ENCODE data around the gene GREM2.

The GREM2 gene

DNA sequence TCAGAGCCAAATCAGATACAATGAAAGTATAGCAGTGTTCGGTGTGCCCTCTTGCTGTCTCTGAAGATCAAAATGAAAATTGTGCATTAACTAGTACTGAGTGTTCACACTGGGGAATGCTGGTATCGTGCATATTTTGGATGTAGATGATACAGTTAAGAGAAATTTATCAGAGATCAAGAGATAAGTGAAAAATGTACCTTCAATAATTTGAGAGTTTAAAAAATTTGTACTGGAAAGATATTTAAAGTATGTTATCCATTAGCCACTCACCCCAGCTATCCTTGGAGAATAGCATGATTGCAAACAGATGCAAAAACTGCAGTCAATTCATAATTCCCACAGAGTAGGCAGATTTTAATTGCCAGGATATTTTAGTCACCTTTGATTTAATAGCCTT, 56.4 kb downstream of the GREM2 start:
- DNase-seq: no peak

DNA sequence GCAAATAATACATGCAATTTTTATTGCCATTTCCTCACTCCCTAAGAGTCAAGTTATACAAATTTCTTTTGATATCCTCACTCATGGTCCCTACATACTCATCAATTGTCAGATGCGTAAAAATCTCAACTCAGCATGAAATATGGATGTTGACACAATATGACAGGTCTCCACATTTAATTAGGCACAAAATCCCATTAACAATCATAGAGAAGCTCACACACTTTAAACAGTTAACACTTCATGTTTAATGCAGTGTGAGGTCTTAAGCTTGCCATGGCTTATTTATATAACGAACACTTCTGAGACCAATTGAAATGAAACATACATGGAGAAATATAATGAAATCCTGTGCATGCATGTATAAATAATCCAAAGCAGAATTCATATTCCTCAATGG, 58.6 kb downstream of the GREM2 start:
- no peak for DNase-seq

DNA sequence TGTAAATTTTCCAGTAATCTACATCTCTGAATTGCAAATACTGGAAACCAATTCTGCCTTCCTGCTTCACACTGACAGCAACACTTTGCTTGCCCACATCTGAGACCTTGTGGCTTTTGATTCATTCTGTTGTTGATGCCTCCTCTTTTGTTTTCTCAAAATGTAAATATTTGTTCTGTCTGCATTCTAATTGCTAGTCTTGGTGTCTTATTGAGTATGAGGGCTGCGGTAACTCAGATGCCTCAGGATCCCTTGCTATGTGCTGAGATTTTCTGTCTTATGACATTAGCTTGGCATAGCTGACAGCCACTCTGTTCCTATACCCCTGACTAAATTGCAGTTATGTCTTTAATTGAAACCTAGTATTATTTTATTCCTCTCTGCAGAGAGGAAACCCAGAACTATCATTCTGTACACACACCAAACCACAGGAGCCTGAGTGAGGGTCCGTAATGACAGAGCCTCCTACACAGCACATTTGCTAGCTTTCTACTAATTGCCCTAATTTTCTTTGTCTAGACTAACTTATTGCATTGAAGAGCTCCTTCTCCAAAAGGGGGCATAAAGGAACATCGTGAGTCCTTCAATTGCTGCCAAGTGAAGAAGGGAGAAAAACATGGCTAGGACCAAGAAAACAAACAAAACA, 72.1 kb downstream of the GREM2 start:
- no peak for DNase-seq

DNA sequence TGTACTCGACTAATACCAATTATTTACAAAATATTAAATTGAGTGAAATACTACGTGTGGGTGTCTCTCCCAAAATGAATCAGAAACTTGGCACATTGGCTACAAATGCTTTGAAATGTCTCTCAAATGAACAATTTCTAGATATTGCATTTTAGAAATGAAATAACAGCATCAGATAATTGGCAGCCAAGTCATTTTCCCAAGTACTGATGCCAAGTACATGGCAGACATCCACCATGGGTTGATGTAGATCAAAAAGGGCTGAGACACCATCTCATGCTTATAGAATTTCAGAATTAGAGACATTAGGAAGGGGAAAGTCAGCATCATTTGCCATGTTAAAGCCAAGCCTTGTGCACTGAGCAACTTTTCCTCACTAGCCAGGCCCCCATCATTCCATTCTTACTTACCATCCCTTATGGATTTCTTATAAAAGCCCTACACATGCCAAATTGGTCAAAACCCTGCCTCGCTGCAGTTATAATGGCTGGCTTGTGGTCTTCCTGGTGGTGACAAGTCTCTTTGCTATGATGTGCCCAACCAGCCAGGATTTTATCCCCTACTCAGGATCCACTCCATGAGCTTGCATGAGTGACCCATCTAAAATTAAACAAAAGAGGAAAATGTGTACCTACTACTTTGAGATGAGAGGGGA, 73.1 kb downstream of the GREM2 start:
- DNase-seq: peak; percentile 31

DNA sequence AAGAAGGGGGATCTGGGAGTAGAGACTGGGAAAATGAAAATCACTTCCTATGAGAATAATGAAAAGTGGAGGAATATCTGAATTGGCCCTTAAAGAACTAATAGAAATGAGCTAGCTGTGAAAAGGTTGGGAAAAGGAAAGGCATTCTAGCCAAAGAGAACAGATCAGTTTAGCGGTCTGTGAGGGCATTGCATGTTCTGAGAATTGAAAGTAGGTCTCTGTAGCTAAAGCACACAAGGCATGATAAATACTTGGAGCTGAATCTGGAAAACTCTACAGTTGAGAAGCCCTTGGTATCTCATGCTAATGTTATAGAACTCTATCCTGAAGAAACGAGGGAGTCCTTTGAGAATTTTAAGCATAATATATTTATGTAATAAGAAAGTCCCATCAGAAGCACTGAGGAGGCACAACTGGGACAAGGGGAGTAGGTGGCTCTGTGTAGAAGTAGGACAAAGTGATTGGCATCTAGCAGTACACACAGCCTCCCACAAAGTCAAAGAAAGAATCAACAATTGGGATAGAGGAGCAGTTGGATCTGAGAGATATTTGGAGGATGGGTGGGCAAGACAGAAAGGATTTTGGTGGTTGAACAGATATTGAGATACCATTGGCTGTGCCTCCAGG, 78.7 kb downstream of the GREM2 start:
- no peak for DNase-seq

DNA sequence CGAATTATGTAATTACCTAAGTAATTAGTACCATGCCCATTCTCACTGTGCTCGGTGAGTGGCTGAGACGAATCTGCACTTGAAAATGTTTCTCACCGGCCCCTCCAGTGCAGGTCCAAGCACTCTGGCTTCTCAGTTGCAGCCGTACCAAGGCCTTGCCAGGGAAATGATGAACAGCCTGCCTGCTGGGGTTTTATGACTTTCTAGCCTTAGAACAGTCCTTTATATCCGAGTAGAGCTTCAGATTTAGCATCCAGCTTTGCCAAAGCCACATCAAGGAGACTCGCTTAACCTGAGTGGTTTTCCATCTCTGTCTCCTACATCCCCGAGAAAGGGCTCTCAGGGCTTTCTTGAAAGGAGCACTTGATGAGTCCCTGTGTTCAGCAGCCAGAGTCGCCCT, 83.4 kb downstream of the GREM2 start:
- DNase-seq: peak; percentile 23

DNA sequence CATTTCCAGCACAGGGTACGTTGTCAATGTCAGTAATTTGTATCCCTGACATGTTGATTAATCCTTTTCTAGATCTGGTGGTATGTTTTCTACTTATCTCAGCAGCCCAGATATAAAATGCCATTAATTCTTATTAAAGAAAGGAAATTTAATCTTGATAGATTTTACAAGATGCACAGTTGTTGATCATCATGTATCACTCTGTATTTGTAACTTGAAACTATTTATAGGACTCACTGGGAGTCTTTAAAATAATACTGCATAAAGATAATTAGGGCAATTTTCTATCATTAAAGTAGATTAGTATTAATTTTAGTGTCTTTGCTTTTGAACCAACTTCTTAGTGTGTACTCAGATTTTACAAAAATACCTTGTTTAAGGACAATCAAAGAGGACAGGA, 84.9 kb downstream of the GREM2 start:
- no peak for DNase-seq

DNA sequence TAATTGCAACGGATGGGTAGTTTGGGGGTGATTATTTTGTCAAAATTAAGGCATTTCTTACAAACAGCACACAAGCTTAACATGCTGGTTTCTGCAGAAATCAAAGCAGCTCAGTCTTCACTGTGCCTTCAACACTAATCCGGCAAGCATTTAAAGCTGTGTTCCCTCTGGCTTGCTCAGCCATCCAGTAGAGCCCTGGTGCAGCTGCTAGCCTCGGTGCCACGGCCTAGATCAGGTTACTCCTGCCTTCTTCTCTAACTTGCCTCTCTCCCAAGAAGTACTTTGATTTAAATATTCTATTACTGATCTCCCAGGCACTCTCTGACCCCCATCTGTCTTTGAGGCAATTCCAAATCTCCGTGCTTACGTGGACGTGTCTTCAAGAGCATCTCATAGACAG, 85.6 kb downstream of the GREM2 start:
- peak; percentile 61 for DNase-seq

DNA sequence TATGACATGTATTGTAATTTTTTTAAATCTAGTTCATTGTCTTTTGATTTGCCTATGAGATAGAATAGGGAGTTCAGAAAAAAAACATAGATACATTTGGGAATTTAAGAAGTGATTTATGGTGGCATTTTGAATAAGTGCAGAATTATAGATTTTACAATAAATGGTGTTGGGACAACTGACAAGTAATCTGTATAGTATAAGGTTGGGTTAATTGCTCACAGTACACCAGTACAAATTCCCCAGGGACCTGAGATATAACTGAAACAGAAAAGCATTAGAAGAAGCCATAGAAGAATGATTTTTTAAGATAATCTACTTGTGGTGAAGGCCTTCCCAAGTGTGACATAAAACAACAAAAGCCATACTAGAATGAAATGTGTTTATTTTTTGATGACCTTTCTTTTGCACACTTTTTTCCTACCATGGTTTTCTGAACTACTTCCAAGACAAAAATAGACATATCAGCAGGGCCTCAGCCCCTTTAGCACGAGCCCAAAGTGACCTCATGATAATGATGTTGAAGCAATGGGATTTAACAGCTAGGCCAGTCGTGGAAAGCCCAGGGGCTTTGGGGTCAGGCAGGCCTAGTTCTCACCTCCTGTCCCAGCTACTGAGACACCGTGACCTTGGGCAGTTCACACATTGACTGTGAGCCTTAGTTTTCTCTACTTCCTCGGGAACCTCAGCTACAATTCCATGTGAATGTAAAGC, 87.4 kb downstream of the GREM2 start:
- no peak for DNase-seq

DNA sequence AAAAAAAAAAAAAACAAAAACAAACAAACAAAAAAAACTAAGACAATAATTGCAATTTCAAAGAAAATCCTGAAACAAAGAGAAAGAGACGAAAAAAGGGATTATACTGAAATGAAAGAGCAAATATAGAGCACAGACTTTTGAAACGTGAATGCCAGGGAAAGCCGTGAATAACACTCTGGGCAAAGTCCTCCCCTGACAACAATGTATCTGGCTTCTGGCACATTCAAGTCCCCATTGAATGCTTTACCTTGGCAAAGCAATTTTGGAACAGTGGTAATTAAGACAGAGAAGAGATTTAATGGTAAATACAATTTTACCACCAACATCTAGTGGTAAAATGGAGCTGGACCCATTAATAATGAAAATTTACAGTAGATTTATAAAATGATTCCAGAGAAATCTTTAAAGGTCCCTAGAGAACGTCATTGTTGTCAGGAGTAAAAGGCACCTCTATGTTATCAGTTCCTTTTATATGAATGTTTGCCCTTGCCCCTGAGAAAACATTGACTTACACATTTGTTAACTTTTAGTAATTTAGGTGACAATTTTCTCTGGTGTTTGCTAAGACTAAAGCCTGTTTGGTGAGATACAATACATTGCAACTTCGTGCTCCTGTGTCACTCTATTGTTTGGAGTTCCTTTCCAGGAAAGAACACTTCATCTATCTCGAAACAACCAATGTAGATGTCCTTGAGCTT, 89.7 kb downstream of the GREM2 start:
- DNase-seq: no peak

DNA sequence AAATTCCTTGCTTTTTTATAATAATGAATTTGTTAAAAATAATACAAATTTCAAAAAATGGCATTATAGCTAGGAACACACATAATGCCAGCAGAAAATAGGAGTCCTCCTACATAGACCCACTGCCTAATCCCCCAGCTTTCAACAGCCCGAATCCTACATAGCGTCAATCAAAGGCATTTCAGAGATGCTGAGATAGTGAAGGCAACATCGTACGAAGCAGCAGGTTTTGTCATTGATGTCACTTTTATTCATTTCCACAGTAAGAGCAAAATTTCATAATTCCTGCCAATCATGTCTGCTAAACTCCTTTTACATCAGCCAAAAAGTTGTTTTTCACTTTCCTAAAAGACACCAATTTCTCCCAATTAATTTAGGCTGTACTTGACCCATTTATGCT, 94.1 kb downstream of the GREM2 start:
- no peak for DNase-seq

DNA sequence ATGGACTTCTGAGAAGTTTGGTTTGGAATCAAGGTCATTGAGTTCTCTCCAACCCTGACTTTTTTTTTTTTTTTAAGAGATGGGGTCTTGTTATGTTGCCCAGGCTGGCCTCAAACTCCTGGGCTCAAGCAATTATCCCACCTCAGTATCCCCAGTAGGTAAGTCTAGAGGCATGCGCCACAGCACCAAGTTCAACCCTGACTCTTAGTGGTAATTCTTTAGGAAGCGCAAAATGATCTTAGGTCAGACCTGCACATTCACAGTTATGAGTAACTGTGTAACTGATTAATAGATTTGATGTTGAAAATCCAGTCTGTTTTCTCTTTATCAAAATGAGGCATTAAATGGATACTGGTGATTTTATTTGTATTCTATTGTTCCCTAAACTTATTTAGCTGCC, 95.9 kb downstream of the GREM2 start:
- DNase-seq: no peak

DNA sequence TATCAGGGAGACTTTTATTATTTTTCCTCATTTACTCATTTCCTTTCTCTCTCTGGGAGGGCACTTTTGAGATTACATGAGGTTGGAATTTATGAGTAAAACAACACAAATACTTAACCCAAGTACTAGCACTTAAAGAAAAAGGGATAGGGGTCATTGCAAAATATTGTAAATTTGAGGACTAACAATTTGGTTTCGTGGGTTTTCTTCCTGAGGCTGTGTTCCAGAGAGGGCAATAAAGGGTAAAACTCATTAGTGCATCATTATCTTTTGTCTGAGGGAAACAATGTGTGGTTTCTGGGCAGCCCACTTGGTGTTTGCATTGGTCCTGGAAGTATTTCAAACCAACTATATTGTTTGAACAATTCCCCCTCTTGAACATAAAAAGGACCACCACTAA, 96.5 kb downstream of the GREM2 start:
- DNase-seq: no peak

DNA sequence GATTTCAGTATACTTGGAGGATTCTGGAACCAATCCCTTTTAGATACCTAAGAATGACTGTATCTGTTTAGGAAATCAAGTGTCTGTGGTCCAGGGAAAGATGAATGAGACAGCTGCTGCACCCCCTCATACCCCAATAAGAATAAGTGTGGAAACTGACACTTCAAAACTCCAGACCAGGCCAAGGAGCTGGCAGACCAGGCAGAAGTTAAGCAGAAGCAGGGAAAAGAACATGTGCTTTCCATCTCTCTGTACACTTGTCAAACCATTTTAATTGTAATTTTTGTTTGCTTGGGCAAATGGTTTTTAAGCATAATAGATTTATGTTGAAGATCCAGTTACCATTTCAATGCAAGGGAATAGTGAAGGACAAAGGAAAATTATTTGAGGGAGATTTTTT, 100.2 kb downstream of the GREM2 start:
- no peak for DNase-seq

DNA sequence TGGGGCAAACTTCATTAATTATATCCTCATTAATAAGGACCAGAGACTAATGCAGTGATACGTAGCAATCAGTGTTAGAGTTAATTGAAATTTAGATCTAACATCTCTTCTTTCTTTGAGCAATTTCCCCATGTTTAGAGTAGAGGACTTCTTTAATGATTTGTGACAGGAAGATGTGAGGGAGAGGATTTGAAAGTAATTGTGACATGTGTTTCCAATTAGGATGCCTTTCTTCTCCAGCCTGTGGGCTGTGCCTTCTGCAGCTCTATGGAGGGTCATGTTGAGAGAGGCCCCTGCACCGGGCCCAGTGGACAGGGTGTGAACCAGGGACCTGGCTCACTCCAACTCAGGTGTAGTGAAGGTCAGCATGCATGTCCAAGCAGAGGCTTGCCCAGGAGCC, 103.0 kb downstream of the GREM2 start:
- no peak for DNase-seq

DNA sequence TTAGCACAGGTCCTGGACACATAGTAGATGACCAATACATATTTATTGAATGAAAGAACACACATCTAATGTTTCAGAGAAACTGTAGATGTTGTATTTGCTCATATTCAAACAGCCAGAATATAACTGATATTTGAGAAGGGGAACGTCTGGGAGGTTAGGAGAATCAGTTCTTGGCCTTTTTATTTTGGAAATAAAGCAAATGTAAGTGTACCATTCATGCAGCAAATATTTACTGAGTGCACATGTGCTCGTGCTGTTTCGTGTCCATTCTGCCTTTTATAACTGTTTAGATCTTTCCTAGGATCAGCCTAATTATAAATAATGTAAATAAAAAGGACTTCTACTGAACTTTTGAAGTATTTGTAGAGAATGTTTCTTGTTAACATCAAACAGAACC, 103.8 kb downstream of the GREM2 start:
- DNase-seq: no peak

DNA sequence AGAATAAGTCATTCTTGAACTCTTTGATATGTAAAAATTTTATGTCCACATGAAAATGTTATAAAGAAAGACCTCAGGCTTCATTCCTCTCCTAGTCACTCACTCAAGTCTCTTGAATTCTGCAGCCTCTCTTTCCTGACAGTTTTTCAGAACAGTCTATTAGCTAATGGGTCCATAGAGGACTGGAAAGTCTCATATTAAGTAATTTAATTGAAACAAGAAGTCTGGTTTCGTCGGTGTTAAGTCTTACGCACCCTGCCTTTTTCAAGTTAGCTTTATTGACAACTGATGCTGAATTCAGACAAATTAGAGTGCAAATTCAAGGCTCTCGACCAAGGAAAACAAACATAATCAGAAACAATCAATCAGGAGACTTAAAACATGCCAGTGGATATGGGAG, 105.8 kb downstream of the GREM2 start:
- no peak for DNase-seq

DNA sequence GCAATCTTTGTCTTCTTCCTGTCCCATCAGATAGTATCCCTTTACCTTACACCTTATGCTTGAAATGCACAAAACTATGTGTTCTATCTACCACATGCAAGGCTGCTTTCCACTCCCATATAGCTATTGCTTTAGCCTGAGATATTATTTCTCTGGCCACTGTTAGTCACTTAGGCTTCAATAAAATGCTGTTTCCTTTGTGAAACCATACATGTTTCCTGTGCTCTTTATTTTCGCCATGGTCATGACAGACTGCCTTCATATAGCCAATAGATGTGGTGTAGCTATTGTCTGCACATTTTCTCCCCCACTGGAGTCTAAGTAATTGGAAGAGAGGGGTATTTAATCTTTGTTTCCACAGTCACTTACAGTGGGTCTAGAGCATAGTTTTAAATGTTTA, 108.4 kb downstream of the GREM2 start:
- DNase-seq: no peak

DNA sequence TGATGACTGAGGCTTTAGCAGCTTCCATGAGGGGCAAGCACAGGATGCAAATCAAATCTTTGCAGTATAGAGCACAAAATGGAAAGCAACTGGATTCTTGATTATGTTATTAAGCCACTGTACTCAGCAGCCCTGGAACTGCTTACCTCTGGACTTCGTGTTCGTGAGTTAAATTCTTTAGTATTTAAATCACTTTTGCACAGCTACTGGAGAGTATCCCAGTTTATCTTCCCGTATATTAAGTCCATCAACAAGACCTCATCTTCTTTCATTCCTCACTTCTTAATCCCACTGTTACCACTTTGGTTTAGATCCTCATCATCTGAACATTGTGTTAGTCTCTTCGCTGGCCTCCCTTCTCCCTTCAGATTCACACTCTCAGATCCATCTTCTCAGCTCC, 108.9 kb downstream of the GREM2 start:
- DNase-seq: no peak

DNA sequence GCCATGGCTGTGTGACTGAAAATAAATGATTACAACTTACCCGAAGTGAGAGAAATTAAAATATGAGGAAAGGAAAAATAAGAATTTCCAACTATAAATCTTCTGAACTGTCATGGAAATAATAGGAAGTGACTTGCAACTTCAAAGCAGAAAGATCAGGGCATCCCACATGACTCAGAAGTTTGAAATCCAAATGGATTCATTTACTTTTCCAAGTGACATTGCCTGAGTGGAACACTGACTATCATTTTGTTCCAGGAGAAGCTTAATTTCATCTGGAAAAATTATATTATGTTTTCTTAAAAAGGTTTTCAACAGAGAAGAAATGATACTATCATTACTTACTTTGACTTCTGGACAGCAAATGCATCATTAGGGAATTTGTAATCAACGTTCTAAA, 110.8 kb downstream of the GREM2 start:
- DNase-seq: no peak

DNA sequence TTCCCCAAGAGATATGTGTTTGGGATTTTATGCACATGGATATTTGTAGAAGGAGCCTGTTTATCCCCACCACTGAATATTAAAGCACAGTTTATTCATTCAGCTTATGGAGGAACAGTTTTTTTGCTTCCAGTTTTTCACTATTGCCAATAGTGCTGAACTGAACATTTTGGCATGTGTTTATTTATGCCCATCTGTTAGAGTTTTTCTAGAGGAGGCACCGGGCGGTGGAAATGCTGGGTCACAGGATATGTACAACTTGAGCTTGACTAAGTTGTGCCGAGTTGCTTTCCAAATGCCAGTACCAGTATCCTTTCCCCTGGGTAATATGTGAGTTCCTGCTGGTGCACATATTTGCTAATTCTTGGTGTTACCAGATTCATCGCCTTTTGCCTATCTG, 111.3 kb downstream of the GREM2 start:
- DNase-seq: no peak

DNA sequence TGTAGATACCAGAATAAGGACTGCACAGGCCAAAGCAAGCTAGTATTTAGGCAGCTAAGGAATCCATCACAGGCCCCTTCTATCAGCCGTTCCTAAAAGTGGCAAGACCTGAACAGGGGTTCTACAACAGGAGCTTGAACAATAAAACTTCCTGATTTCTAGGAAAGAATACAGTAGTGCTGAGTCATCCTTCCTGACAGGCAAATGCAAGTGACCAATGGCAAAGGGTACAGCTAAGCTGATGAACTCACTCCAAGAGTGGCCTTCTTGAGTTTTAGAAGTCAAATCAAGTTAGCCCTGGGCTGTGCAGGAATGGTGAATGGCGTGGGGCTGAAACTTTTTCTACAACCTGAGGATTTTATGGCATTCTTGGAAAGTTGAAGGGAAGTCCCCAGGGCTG, 112.9 kb downstream of the GREM2 start:
- no peak for DNase-seq

DNA sequence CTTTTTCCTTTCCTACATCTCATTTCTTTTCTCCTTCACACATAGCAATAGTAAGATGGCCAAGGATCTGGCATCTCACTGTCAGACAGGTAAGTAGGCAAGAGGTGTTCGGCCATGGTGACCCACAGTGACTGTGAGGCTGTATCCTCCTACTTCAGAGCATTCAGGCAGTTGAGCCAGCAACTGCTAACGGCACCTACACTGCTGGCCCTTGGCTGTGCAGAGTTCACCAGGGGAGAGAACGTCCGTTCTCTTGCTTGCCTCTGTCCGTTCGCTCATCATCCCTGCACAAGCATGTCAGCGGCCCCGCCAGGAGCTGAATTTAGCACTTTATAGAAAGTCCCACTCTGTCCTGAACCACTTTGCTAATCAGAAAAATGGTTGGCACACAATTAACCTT, 113.6 kb downstream of the GREM2 start:
- no peak for DNase-seq

Measured in right hindlimb (tissue), 1 donor.